Heart right ventricle (tissue), 16 donors: ENCODE data around the gene GPATCH2L. TPM values are rescaled to one million over a fixed set of nuclear protein-coding genes. Genes with fewer than 3 reads are reported as not detected.

Source experiments
- ATAC-seq, 8 donors: fragments of 200-7000 bp; cut with Tn5 transposase; one replicate each; pipeline ENCODE4 v1.9.1; 2020; ENCODE audit warnings: mild to moderate bottlenecking in 8 of 8, moderate library complexity in 8 of 8, moderate number of reproducible peaks in 1 of 8
- DNase-seq, 2 donors: peaks; one replicate each; pipeline ENCODE4 v3.0.0-alpha.2; 2020
- H3K27ac ChIP-seq, 10 donors: fragments of 200-600 bp; sonication (generic) in 2 of 10; one replicate each; pipeline versions ENCODE4 v1.5.0 to v1.8.0; 2020 to 2022; ENCODE audit warnings: mild to moderate bottlenecking in 3 of 10
- H3K27me3 ChIP-seq, 7 donors: fragments of 200-600 bp; one replicate each; pipeline ENCODE4 v1.8.0; 2021 to 2022; ENCODE audit warnings: mild to moderate bottlenecking in 2 of 7
- H3K36me3 ChIP-seq, 9 donors: fragments of 200-600 bp; sonication (generic) in 1 of 9; one replicate each; pipeline versions ENCODE4 v1.5.0 to v1.8.0; 2020 to 2022; ENCODE audit warnings: mild to moderate bottlenecking in 2 of 9
- H3K4me1 ChIP-seq, 9 donors: fragments of 200-600 bp; sonication (generic) in 1 of 9; one replicate each; pipeline versions ENCODE4 v1.5.0 to v1.8.0; 2020 to 2022; ENCODE audit warnings: mild to moderate bottlenecking in 4 of 9
- H3K4me3 ChIP-seq, 10 donors: fragments of 200-600 bp; sonication (generic) in 2 of 10; one replicate each; pipeline versions ENCODE4 v1.5.0 to v1.8.0; 2020 to 2022; ENCODE audit warnings: mild to moderate bottlenecking in 7 of 10, moderate library complexity in 2 of 10
- H3K9me3 ChIP-seq, 11 donors: fragments of 200-600 bp in 10 of 11; sonication (generic) in 2 of 11; one replicate each; pipeline versions ENCODE4 v1.5.0 to v1.8.0; 2013 to 2022; ENCODE audit warnings: mild to moderate bottlenecking in 2 of 11, control low read depth in 1 of 11, moderate library complexity in 1 of 11
- WGBS, 2 donors: extraction: QIAGEN DNeasy Blood & Tissue Kit; methylation state at CpG; one replicate each; pipeline ENCODE4 v1.1.7; 2013; ENCODE audit warnings: inconsistent platforms in 1 of 2; 5-methylcytosine and 5-hydroxymethylcytosine counted together
- intact Hi-C, 10 donors: fragments of 100-400 bp; cut with DNase I; formaldehyde crosslinking; loops; one replicate each; pipeline versions ENCODE4 v1.11.1 to v1.14.2; 2022
- polyA plus RNA-seq, 2 donors: library from polyadenylated mRNA; stranded (reverse); fragments of 200-250 nt; gene quantifications; one replicate each; pipeline ENCODE4 v1.2.3, GENCODE V29; 2013
- total RNA-seq, 10 donors: library from RNA; stranded (reverse); fragmentation: NEBNext Ultra II Directional in 3 of 10; extraction: Animal tissue kit (Norgen Biotek cat#: 25700) in 3 of 10; gene quantifications; one replicate each; pipeline versions ENCODE4 v1.2.1 to v1.2.4, GENCODE V29; 2021 to 2023
- TF ChIP-seq, protein P1 (sequence below), 9 donors: fragments of 200-600 bp; sonication (generic) in 2 of 9; IDR thresholded peaks; one replicate each; pipeline versions ENCODE4 v1.5.0 to v1.8.0; 2021 to 2022; ENCODE audit warnings: antibody characterized with exemption in 9 of 9, mild to moderate bottlenecking in 5 of 9, moderate library complexity in 1 of 9
- donor health status: Arrhythmogenic right ventricular cardiomyopathy.
- donor health status: ischemic (EF 13 %, LVEDD 7.1; RV severe dilation, severe dysfunction).
- donor health status: healthy with polysubstance abuse.
- donor health status: DM: no; HTN: yes; CAD: no.
- donor health status: DM: no; HTN: no; CAD: no.
- donor health status: ischemic (EF 25% LVEDD 6.9; RV normal size, moderate dysfunction).
- donor health status: ischemic (EF 25% LVEDD 5.7; RV mildly dilated, moderate dysfunction).
- donor health status: healthy.
- donor health status: DM: yes; HTN: yes; CAD: no.
- donor health status: Ischemic cardiomyopathy.
- donor health status: ischemic (EF 35%, LVEDD 5.7; RV mildly dilated, moderate dysfunction).
- donor health status: nonischemic (EF 11% LVEDD 7.7; RV severe dilation, severe dysfunction).
- donor health status: DM: yes; HTN: yes; CAD: no.
- donor health status: PGD.
- donor health status: ischemic (EF 29% LVEDD 5.4; RV normal size, mild dysfunction).
- donor health status: nonischemic (EF 23%, LVEDD 6.1; RV moderate dilation, normal function).

Gene GPATCH2L
- total and polyA plus RNA-seq, 12 donors = 4.6 to 27.9 (median 24.6) TPM

GRCh38 chr14:76125511-76125910 lies 26.2 kb upstream of the GPATCH2L start:
- Histone ChIP-seq H3K36me3 (no peaks in the 10 kb centered on the region), H3K4me3 (no peak overlapping the region), H3K27me3 (peaks cover 0 to 44% (median 25%) of the 10 kb centered on the region in 7 donors), H3K9me3 (no peaks in the 10 kb centered on the region), H3K4me1 (no peaks in the 10 kb centered on the region), H3K27ac (no peak overlapping the region)
- 75 to 76% methylated on average over 8 of the region's 8 CpGs for WGBS, 2 donors
- intact Hi-C loops = no loop called here
- no peak for DNase-seq
- ATAC-seq = no peak
- TF ChIP-seq, protein P1, sequence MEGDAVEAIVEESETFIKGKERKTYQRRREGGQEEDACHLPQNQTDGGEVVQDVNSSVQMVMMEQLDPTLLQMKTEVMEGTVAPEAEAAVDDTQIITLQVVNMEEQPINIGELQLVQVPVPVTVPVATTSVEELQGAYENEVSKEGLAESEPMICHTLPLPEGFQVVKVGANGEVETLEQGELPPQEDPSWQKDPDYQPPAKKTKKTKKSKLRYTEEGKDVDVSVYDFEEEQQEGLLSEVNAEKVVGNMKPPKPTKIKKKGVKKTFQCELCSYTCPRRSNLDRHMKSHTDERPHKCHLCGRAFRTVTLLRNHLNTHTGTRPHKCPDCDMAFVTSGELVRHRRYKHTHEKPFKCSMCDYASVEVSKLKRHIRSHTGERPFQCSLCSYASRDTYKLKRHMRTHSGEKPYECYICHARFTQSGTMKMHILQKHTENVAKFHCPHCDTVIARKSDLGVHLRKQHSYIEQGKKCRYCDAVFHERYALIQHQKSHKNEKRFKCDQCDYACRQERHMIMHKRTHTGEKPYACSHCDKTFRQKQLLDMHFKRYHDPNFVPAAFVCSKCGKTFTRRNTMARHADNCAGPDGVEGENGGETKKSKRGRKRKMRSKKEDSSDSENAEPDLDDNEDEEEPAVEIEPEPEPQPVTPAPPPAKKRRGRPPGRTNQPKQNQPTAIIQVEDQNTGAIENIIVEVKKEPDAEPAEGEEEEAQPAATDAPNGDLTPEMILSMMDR (IDR thresholded peaks at IDR 0.05) = no peak

DNA sequence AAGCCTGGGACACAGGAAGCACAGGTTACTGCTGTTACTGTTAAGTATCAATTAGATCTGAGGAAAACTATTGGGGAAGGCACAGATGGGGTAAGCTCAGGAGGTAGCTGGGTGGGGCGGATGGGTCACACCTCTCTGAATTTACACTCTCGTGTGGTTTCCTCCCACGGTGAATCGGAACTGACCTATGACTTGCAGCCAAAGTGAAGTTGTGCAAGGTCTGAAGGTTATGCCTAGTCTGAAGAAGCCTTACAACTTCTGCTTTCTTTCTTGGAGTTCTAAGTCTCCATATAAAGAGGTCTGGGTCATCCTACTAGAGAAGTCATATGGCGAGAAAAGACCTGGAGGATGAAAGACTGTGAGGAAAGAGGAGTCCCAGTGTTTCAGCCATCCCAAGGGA lies 25.6 kb upstream of the GPATCH2L start:
- H3K36me3 ChIP-seq = no peaks in the 10 kb centered on the region
- no peak overlapping the region for H3K4me3 ChIP-seq
- H3K27ac ChIP-seq = no peak overlapping the region
- peaks cover 0 to 49% (median 31%) of the 10 kb centered on the region in 7 donors for H3K27me3 ChIP-seq
- ATAC-seq = no peak
- TF ChIP-seq, protein P1 (IDR thresholded peaks at IDR 0.05) = no peak
- DNase-seq = no peak
- intact Hi-C loops = no loop called here
- H3K4me1 ChIP-seq = no peaks in the 10 kb centered on the region
- WGBS, 2 donors = 87 to 88% methylated on average over 5 of the region's 5 CpGs
- no peaks in the 10 kb centered on the region for H3K9me3 ChIP-seq

GRCh38 chr14:76129851-76130576 lies 21.7 kb upstream of the GPATCH2L start:
- Histone ChIP-seq H3K27ac (no peak overlapping the region), H3K27me3 (peaks cover 0 to 89% (median 63%) of the 10 kb centered on the region in 7 donors), H3K4me1 (no peaks in the 10 kb centered on the region), H3K4me3 (no peak overlapping the region), H3K9me3 (no peaks in the 10 kb centered on the region), H3K36me3 (no peaks in the 10 kb centered on the region)
- 41 to 44% methylated on average over 3 of the region's 3 CpGs for WGBS, 2 donors
- no peak for DNase-seq
- TF ChIP-seq, protein P1 (IDR thresholded peaks at IDR 0.05) = no peak
- intact Hi-C loops = no loop called here
- no peak for ATAC-seq

GRCh38 chr14:76131071-76131965 lies 20.4 kb upstream of the GPATCH2L start:
- H3K36me3 ChIP-seq = no peaks in the 10 kb centered on the region
- no peaks in the 10 kb centered on the region for H3K9me3 ChIP-seq
- DNase-seq = no peak
- TF ChIP-seq, protein P1 (IDR thresholded peaks at IDR 0.05) = no peak
- no peak overlapping the region for H3K4me3 ChIP-seq
- no peak overlapping the region for H3K27ac ChIP-seq
- H3K27me3 ChIP-seq = peaks cover 0 to 94% (median 76%) of the 10 kb centered on the region in 7 donors
- no peak for ATAC-seq
- H3K4me1 ChIP-seq = no peaks in the 10 kb centered on the region
- 10 to 11% methylated on average over 23 to 30 of the region's 30 CpGs for WGBS, 2 donors
- intact Hi-C loops = no loop called here
